ENCODE measurements around the gene CALML3. TPM values are rescaled to one million over a fixed set of nuclear protein-coding genes. Genes with fewer than 3 reads are reported as not detected.
"Not testable (repeated sequence)": the region's sequence is repeated elsewhere in the genome, so short reads cannot be mapped to it uniquely, and the experiment has no call there.

Gene CALML3
- total and polyA plus RNA-seq, 2 donors (not counting 3 experiments of a cell fraction or from before 2014, with no cell fraction given) = not detected

DNA sequence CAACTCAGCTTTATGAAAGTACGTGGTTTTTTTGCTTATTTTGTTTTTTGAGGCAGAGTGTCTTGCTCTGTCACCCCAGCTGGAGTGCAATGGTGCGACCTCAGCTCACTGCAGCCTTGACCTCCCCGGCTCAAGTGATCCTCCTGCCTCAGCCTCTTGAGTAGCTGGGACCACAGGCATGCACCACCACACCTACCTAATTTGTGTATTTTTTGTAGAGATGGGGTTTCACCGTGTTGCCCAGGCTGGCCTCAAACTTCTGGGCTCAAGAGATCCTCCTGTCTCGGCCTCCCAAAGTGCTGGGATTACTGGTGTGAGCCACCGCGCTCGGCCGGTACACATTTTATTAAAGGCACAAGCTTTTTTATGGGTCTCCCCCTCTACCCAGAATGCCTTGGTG lies 34.3 kb downstream of the CALML3 start:
- dilution Hi-C loops (cut with MboI; ENCODE audit: extremely low pct_ligation_motif_present, low sequenced_read_pairs); H3K9me3 ChIP-seq (replicated peaks; ENCODE audit: control insufficient read depth, insufficient read depth, low read length); H3K9ac ChIP-seq (replicated peaks; ENCODE audit: extremely low read depth, insufficient read depth, low read length); H2AFZ ChIP-seq (ENCODE audit: low read depth, low read length); intact Hi-C loops (cut with micrococcal nuclease); H3K36me3 ChIP-seq (ENCODE audit: control insufficient read depth in 2 of 2, extremely low read depth in 1 of 2, insufficient read depth in 2 of 2, low read length in 2 of 2); H3K9me1 ChIP-seq (replicated peaks; ENCODE audit: control insufficient read depth, extremely low read depth, insufficient read depth, low read length); H4K20me1 ChIP-seq (replicated peaks; ENCODE audit: control insufficient read depth, extremely low read depth, insufficient read depth, low read length); H3K4me2 ChIP-seq (ENCODE audit: insufficient read depth, low read length); H3K79me2 ChIP-seq (ENCODE audit: control insufficient read depth, insufficient read depth, low read length); DNase-seq (ENCODE audit: low read depth, low spot score); BruUV-seq (replicated peaks); H3K27me3 ChIP-seq (ENCODE audit: control insufficient read depth in 2 of 2, insufficient read depth in 2 of 2, low read length in 2 of 2); POLR2A ChIA-PET; H3K4me3 ChIP-seq (replicated peaks in 1 of 3; ENCODE audit: insufficient read depth in 1 of 3, low read depth in 1 of 3, low read length in 3 of 3); FAIRE-seq; H3K27ac ChIP-seq (ENCODE audit: insufficient read depth, low read depth, low read length): not testable (repeated sequence)
- H3K4me1 ChIP-seq (ENCODE audit: control insufficient read depth, extremely low read depth, insufficient read depth, low read length) = peaks cover 22% of the 10 kb centered on the region
- CTCF ChIA-PET = interaction anchor here (0.9 to 3.6 kb wide), 3 partner anchors 11 to 70 kb away, joined by 3 to 21 read pairs (median 5); no protein-coding TSS in a partner anchor

GRCh38 chr10:5559642-5560141 lies 34.9 kb downstream of the CALML3 start:
- Histone ChIP-seq H3K9ac (replicated peaks; ENCODE audit: extremely low read depth, insufficient read depth, low read length) (no peak overlapping the region), H3K4me3 (replicated peaks in 1 of 3; ENCODE audit: insufficient read depth in 1 of 3, low read depth in 1 of 3, low read length in 3 of 3) (no peak overlapping the region), H3K36me3 (ENCODE audit: control insufficient read depth in 2 of 2, extremely low read depth in 1 of 2, insufficient read depth in 2 of 2, low read length in 2 of 2) (no peaks in the 10 kb centered on the region), H3K4me1 (ENCODE audit: control insufficient read depth, extremely low read depth, insufficient read depth, low read length) (peaks cover 16% of the 10 kb centered on the region), H4K20me1 (replicated peaks; ENCODE audit: control insufficient read depth, extremely low read depth, insufficient read depth, low read length) (no peaks in the 10 kb centered on the region), H2AFZ (ENCODE audit: low read depth, low read length) (peak overlapping the region; percentile 76), H3K79me2 (ENCODE audit: control insufficient read depth, insufficient read depth, low read length) (no peaks in the 10 kb centered on the region), H3K9me3 (replicated peaks; ENCODE audit: control insufficient read depth, insufficient read depth, low read length) (no peaks in the 10 kb centered on the region), H3K4me2 (ENCODE audit: insufficient read depth, low read length) (peak overlapping the region; percentile 65), H3K27ac (ENCODE audit: insufficient read depth, low read depth, low read length) (peak overlapping the region; percentile 10), H3K9me1 (replicated peaks; ENCODE audit: control insufficient read depth, extremely low read depth, insufficient read depth, low read length) (no peaks in the 10 kb centered on the region), H3K27me3 (ENCODE audit: control insufficient read depth in 2 of 2, insufficient read depth in 2 of 2, low read length in 2 of 2) (no peaks in the 10 kb centered on the region)
- BruUV-seq (replicated peaks) = no TSS peak
- ChIA-PET POLR2A (interaction anchor here (0.7 kb wide), 1 partner anchor 65 kb away, joined by 3 read pairs; no protein-coding TSS in a partner anchor), CTCF (interaction anchor here (2.4 to 3.6 kb wide), 2 partner anchors 11 to 69 kb away, joined by 5 to 21 read pairs; no protein-coding TSS in a partner anchor)
- peak; percentile 57 for DNase-seq (ENCODE audit: low read depth, low spot score)
- dilution Hi-C loops (cut with MboI; ENCODE audit: extremely low pct_ligation_motif_present, low sequenced_read_pairs) (no loop called here), intact Hi-C loops (cut with micrococcal nuclease) (no loop called here)
- TF ChIP-seq POLR2AphosphoS5 (IDR thresholded peaks at IDR 0.05; ENCODE audit: insufficient read depth, low read depth, low read length) (peak; percentile 23), JUN (IDR thresholded peaks at IDR 0.05; ENCODE audit: borderline replicate concordance, insufficient read depth, insufficient read length, low read depth) (peak; percentile 27)
- TF ChIP-seq, protein P1, sequence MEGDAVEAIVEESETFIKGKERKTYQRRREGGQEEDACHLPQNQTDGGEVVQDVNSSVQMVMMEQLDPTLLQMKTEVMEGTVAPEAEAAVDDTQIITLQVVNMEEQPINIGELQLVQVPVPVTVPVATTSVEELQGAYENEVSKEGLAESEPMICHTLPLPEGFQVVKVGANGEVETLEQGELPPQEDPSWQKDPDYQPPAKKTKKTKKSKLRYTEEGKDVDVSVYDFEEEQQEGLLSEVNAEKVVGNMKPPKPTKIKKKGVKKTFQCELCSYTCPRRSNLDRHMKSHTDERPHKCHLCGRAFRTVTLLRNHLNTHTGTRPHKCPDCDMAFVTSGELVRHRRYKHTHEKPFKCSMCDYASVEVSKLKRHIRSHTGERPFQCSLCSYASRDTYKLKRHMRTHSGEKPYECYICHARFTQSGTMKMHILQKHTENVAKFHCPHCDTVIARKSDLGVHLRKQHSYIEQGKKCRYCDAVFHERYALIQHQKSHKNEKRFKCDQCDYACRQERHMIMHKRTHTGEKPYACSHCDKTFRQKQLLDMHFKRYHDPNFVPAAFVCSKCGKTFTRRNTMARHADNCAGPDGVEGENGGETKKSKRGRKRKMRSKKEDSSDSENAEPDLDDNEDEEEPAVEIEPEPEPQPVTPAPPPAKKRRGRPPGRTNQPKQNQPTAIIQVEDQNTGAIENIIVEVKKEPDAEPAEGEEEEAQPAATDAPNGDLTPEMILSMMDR (IDR thresholded peaks at IDR 0.05; ENCODE audit: extremely low read depth in 1 of 2, insufficient read depth in 1 of 2, low read depth in 1 of 2, low read length in 2 of 2) = no peak
- peak; percentile 67 for FAIRE-seq
